Omental fat pad (tissue), 4 donors: ENCODE results near the gene DPP6. TPM values are rescaled to one million over a fixed set of nuclear protein-coding genes. Genes with fewer than 3 reads are reported as not detected.
"Not testable (repeated sequence)": the region's sequence is repeated elsewhere in the genome, so short reads cannot be mapped to it uniquely, and the experiment has no call there.

Source experiments
- ATAC-seq: fragments of 150-250 bp; one replicate; pipeline ENCODE4 v1.9.1; 2016; ENCODE audit warnings: mild to moderate bottlenecking, moderate library complexity; ENCODE audit not compliant: low FRiP score
- DNase-seq: peaks from one replicate; pipeline ENCODE4 v3.0.0-alpha.2; 2019; ENCODE audit warnings: low spot score
- CTCF ChIP-seq, 3 donors: fragments of 450-650 bp; IDR thresholded peaks; one replicate each; pipeline ENCODE4 v1.5.1; 2016 to 2017; ENCODE audit warnings: antibody characterized with exemption in 3 of 3, mild to moderate bottlenecking in 3 of 3, moderate library complexity in 2 of 3
- total RNA-seq, 4 donors: library from RNA; depleted of rRNA; stranded (reverse); fragments of >200 nt; gene quantifications; one replicate each; pipeline ENCODE4 v1.1.0, GENCODE V29; 2016

Gene DPP6
- total RNA-seq, 4 donors from 2014 or later, result 0.13 to 1.8 (median 1.3) TPM

GRCh38 chr7:154134698-154135097 is 82.5 kb downstream of the DPP6 start:
- DNase-seq, ATAC-seq: not testable (repeated sequence)

GRCh38 chr7:154135646-154136045 is 83.4 kb downstream of the DPP6 start:
- not testable (repeated sequence) for ATAC-seq, DNase-seq

GRCh38 chr7:154145922-154146706 is 93.9 kb downstream of the DPP6 start:
- not testable (repeated sequence) for ATAC-seq

GRCh38 chr7:154146707-154147038 is 94.5 kb downstream of the DPP6 start:
- ATAC-seq, DNase-seq: not testable (repeated sequence)

More at GRCh38 chr7:154145922-154146706, 93.9 kb downstream of the DPP6 start:
- DNase-seq, result not testable (repeated sequence)

GRCh38 chr7:154148791-154149516 is 96.8 kb downstream of the DPP6 start:
- not testable (repeated sequence) for DNase-seq

GRCh38 chr7:154150656-154151055 is 98.5 kb downstream of the DPP6 start:
- DNase-seq, ATAC-seq: not testable (repeated sequence)

More at GRCh38 chr7:154148791-154149516, 96.8 kb downstream of the DPP6 start:
- ATAC-seq, result not testable (repeated sequence)

- DNase-seq, ATAC-seq: not testable (repeated sequence)
These were observed 99.1 kb downstream of the DPP6 start for GRCh38 chr7:154151306-154151705.

GRCh38 chr7:154155928-154156327 is 103.7 kb downstream of the DPP6 start:
- not testable (repeated sequence) for ATAC-seq, DNase-seq

- not testable (repeated sequence) for DNase-seq, ATAC-seq
These were observed 110.7 kb downstream of the DPP6 start for GRCh38 chr7:154162921-154163320.

GRCh38 chr7:154163642-154164041 is 111.4 kb downstream of the DPP6 start:
- not testable (repeated sequence) for ATAC-seq, DNase-seq

GRCh38 chr7:154167051-154167450 is 114.9 kb downstream of the DPP6 start:
- no peak for TF ChIP-seq CTCF (IDR thresholded peaks at IDR 0.05)

GRCh38 chr7:154167807-154168206 is 115.6 kb downstream of the DPP6 start:
- DNase-seq, result no peak
- ATAC-seq, result no peak

More at GRCh38 chr7:154167051-154167450, 114.9 kb downstream of the DPP6 start:
- DNase-seq (no peak), ATAC-seq (no peak)

More at GRCh38 chr7:154167807-154168206, 115.6 kb downstream of the DPP6 start:
- no peak for TF ChIP-seq CTCF (IDR thresholded peaks at IDR 0.05)
